Right lobe of liver (tissue), 6 donors: ENCODE results near the gene BID. TPM values are rescaled to one million over a fixed set of nuclear protein-coding genes. Genes with fewer than 3 reads are reported as not detected.

ENCODE experiments used
- ATAC-seq, 4 donors: fragments of 200-7000 bp; cut with Tn5 transposase; one replicate each; pipeline ENCODE4 v1.9.1; 2020; ENCODE audit warnings: mild to moderate bottlenecking in 4 of 4, moderate library complexity in 4 of 4
- DNase-seq, 3 donors: peaks; one replicate each; pipeline ENCODE4 v3.0.0-alpha.2; 2020
- H3K27ac ChIP-seq, 3 donors: fragments of 200-600 bp; one replicate each; pipeline ENCODE4 v1.8.0; 2022
- H3K27me3 ChIP-seq, 2 donors: fragments of 200-600 bp; one replicate each; pipeline ENCODE4 v1.8.0; 2022
- H3K36me3 ChIP-seq, 4 donors: fragments of 200-600 bp; sonication (generic) in 1 of 4; one replicate each; pipeline versions ENCODE4 v1.5.1 to v1.8.0; 2017 to 2022; ENCODE audit warnings: control low read depth in 1 of 4
- H3K4me1 ChIP-seq, 4 donors: fragments of 200-600 bp; sonication (generic) in 1 of 4; one replicate each; pipeline versions ENCODE4 v1.5.1 to v1.8.0; 2017 to 2022; ENCODE audit warnings: control low read depth in 1 of 4
- H3K4me3 ChIP-seq, 3 donors: fragments of 200-600 bp; one replicate each; pipeline ENCODE4 v1.8.0; 2022
- H3K9me3 ChIP-seq, 4 donors: fragments of 200-600 bp; sonication (generic) in 1 of 4; one replicate each; pipeline versions ENCODE4 v1.5.1 to v1.8.0; 2017 to 2022; ENCODE audit warnings: control low read depth in 1 of 4
- CTCF ChIP-seq, 4 donors: fragments of 200-600 bp in 3 of 4; fragments of 450-650 bp in 1 of 4; IDR thresholded peaks; one replicate each; pipeline versions ENCODE4 v1.5.1 to v1.8.0; 2016 to 2022; ENCODE audit warnings: antibody characterized with exemption in 4 of 4, mild to moderate bottlenecking in 2 of 4
- POLR2A ChIP-seq: fragments of 450-650 bp; IDR thresholded peaks from one replicate; pipeline ENCODE4 v1.6.1; 2017; ENCODE audit warnings: antibody characterized with exemption, mild to moderate bottlenecking
- WGBS: methylation state at CpG from one replicate; pipeline ENCODE4 v1.1.6; 2018; ENCODE audit warnings: low coverage, low lambda C conversion rate; ENCODE audit not compliant: insufficient coverage; ENCODE audit errors: missing lambda C conversion rate; 5-methylcytosine and 5-hydroxymethylcytosine counted together
- intact Hi-C, 2 donors: fragments of 100-400 bp; cut with DNase I; formaldehyde crosslinking; loops; one replicate each; pipeline versions ENCODE4 v1.11.2 to v1.14.1; 2022
- total RNA-seq, 6 experiments: library from RNA; depleted of rRNA in 2 of 6; stranded (reverse); fragments of >200 nt in 2 of 6; fragmentation: NEBNext Ultra II Directional in 3 of 6; extraction: Animal tissue kit (Norgen Biotek cat#: 25700) in 3 of 6; gene quantifications; one replicate each; pipeline versions ENCODE4 v1.1.0 to v1.2.4, GENCODE V29; 2016 to 2023
- donor health status: DM: no; HTN: yes; CAD: no.
- donor health status: DM: no; HTN: no; CAD: no.
- donor health status: DM: no; HTN: no; CAD: no.
- donor health status: DM: no; HTN: yes; CAD: no.
- donor health status: DM: no; HTN: yes; CAD: no.

Gene BID
- total RNA-seq, 6 experiments from 2014 or later, result 30.5 to 57.3 (median 36.2) TPM

GRCh38 chr22:17820879-17821439 lies 46.7 kb upstream of the BID start:
- ATAC-seq, result no peak
- Histone ChIP-seq H3K9me3 (no peaks in the 10 kb centered on the region), H3K27me3 (no peaks in the 10 kb centered on the region), H3K27ac (no peak overlapping the region), H3K36me3 (peaks cover 0 to 48% (median 19%) of the 10 kb centered on the region in 4 donors), H3K4me1 (no peaks in the 10 kb centered on the region), H3K4me3 (no peak overlapping the region)
- intact Hi-C loops, result loop anchor here in 1 of 2 donors (10.0 kb wide), 1 partner anchor 254 kb away; the partner anchor contains the start of gene PEX26
- TF ChIP-seq POLR2A (no peak), CTCF (IDR thresholded peaks at IDR 0.05) (no peak)
- no peak for DNase-seq
- whole genome bisulfite sequencing, result 86% methylated on average over 3 of the region's 3 CpGs

GRCh38 chr22:17818649-17819048 lies 44.4 kb upstream of the BID start:
- Histone ChIP-seq H3K9me3 (no peaks in the 10 kb centered on the region), H3K27ac (no peak overlapping the region), H3K27me3 (no peaks in the 10 kb centered on the region), H3K4me3 (no peak overlapping the region), H3K36me3 (peaks cover 0 to 56% (median 20%) of the 10 kb centered on the region in 4 donors), H3K4me1 (no peaks in the 10 kb centered on the region)
- no peak for TF ChIP-seq POLR2A
- TF ChIP-seq CTCF (IDR thresholded peaks at IDR 0.05), result no peak
- DNase-seq (no peak), ATAC-seq (no peak)
- 87% methylated on average over 10 of the region's 14 CpGs for WGBS
- intact Hi-C loops, result loop anchor here in 1 of 2 donors (10.0 kb wide), 1 partner anchor 56 kb away; no protein-coding TSS in a partner anchor

GRCh38 chr22:17818180-17818579 lies 43.9 kb upstream of the BID start:
- Histone ChIP-seq H3K36me3 (peaks cover 0 to 56% (median 20%) of the 10 kb centered on the region in 4 donors), H3K4me1 (no peaks in the 10 kb centered on the region), H3K4me3 (no peak overlapping the region), H3K27me3 (no peaks in the 10 kb centered on the region), H3K27ac (no peak overlapping the region), H3K9me3 (no peaks in the 10 kb centered on the region)
- ATAC-seq (peak in 1 of 4 donors; percentile 2), DNase-seq (no peak)
- no CpG with 5 or more reads among the region's 25 CpGs for WGBS
- no peak for TF ChIP-seq POLR2A
- no peak for TF ChIP-seq CTCF (IDR thresholded peaks at IDR 0.05)
- intact Hi-C loops, result loop anchor here in 1 of 2 donors (10.0 kb wide), 1 partner anchor 57 kb away; no protein-coding TSS in a partner anchor

GRCh38 chr22:17817511-17818065 lies 43.3 kb upstream of the BID start:
- DNase-seq (no peak), ATAC-seq (no peak)
- no peak for TF ChIP-seq POLR2A
- no peak for TF ChIP-seq CTCF (IDR thresholded peaks at IDR 0.05)
- no peaks in the 10 kb centered on the region for H3K9me3 ChIP-seq
- no peak overlapping the region for H3K27ac ChIP-seq
- no peaks in the 10 kb centered on the region for H3K27me3 ChIP-seq
- no peaks in the 10 kb centered on the region for H3K4me1 ChIP-seq
- H3K4me3 ChIP-seq, result no peak overlapping the region
- WGBS, result 93% methylated on average over 3 of the region's 33 CpGs
- intact Hi-C loops, result loop anchor here in 1 of 2 donors (10.0 kb wide), 1 partner anchor 57 kb away; no protein-coding TSS in a partner anchor
- peaks cover 0 to 54% (median 20%) of the 10 kb centered on the region in 4 donors for H3K36me3 ChIP-seq
